H1 (cell line): Measurements from ENCODE around the gene CHODL. TPM values are rescaled to one million over a fixed set of nuclear protein-coding genes. Genes with fewer than 3 reads are reported as not detected.

Source experiments
- ATF3 ChIP-seq: IDR thresholded peaks from 2 replicates; pipeline ENCODE4 v1.6.1; 2011; ENCODE audit warnings: low read depth, mild to moderate bottlenecking, low read length; ENCODE audit not compliant: insufficient read depth
- MAX ChIP-seq: IDR thresholded peaks from 2 replicates; pipeline ENCODE4 v1.6.1; 2012; ENCODE audit warnings: inconsistent platforms
- polyA plus RNA-seq, 7 experiments: library from polyadenylated mRNA; depleted of rRNA in 3 of 7; stranded (reverse) in 5 of 7; unstranded in 2 of 7; fragments of >200 nt in 5 of 7; fragments of 200-250 nt in 2 of 7; gene quantifications; 1 replicate in 5 of 7; 2 replicates in 1 of 7; 4 replicates in 1 of 7; pipeline versions ENCODE4 v1.2.1 to v1.2.3, GENCODE V29; 2011 to 2013; ENCODE audit warnings: missing spikeins in 2 of 7, mixed read lengths in 2 of 7
- total RNA-seq: library from RNA; stranded (reverse); fragmentation: NEBNext Ultra II Directional; extraction: Animal tissue kit (Norgen Biotek cat#: 25700); gene quantifications from 2 replicates; pipeline ENCODE4 v1.2.1, GENCODE V29; 2021

Gene CHODL
- total and polyA plus RNA-seq, 2 of the 8 experiments (the other 6 are each of a cell fraction or from before 2014, with no cell fraction given), result 0.39 to 0.82 TPM

GRCh38 chr21:18253799-18254198 is 9.2 kb downstream of the CHODL start (continued):
- no peak for TF ChIP-seq ATF3
- no peak for TF ChIP-seq MAX
